Effector memory CD4-positive, alpha-beta T cell (primary cell): ENCODE results near the gene RBM47.

Source experiments
- DNase-seq, 3 donors: peaks; one replicate each; pipeline ENCODE4 v3.0.0-alpha.2; 2020
- H3K27ac ChIP-seq: 2 replicates; pipeline ENCODE4 v1.7.0; 2013; ENCODE audit warnings: mild to moderate bottlenecking, low read length, moderate library complexity; ENCODE audit not compliant: insufficient read depth, poor library complexity, severe bottlenecking
- H3K27me3 ChIP-seq: replicated peaks from 2 replicates; pipeline ENCODE4 v1.7.0; 2013; ENCODE audit warnings: mild to moderate bottlenecking, low read length; ENCODE audit not compliant: insufficient read depth, control insufficient read depth, poor library complexity, severe bottlenecking
- H3K36me3 ChIP-seq: 2 replicates; pipeline ENCODE4 v1.7.0; 2013; ENCODE audit warnings: mild to moderate bottlenecking, low read length, moderate library complexity; ENCODE audit not compliant: control insufficient read depth, insufficient read depth
- H3K4me1 ChIP-seq: 2 replicates; pipeline ENCODE4 v1.7.0; 2013; ENCODE audit warnings: low read length, mild to moderate bottlenecking; ENCODE audit not compliant: control insufficient read depth, insufficient read depth, poor library complexity, severe bottlenecking
- H3K4me3 ChIP-seq: 2 replicates; pipeline ENCODE4 v1.7.0; 2013; ENCODE audit warnings: low read length, low read depth, mild to moderate bottlenecking; ENCODE audit not compliant: insufficient read depth, poor library complexity, severe bottlenecking
- H3K9me3 ChIP-seq: 2 replicates; pipeline ENCODE4 v1.7.0; 2013; ENCODE audit warnings: mild to moderate bottlenecking, low read length, moderate library complexity; ENCODE audit not compliant: control insufficient read depth

RBM47 gene

GRCh38 chr4:40581254-40582140, 48.2 kb downstream of the RBM47 start:
- no peak overlapping the region for H3K4me3 ChIP-seq
- no peak overlapping the region for H3K27ac ChIP-seq
- H3K27me3 ChIP-seq: no peaks in the 10 kb centered on the region
- no peaks in the 10 kb centered on the region for H3K36me3 ChIP-seq
- no peaks in the 10 kb centered on the region for H3K9me3 ChIP-seq
- H3K4me1 ChIP-seq: no peaks in the 10 kb centered on the region
- DNase-seq: no peak

DNA sequence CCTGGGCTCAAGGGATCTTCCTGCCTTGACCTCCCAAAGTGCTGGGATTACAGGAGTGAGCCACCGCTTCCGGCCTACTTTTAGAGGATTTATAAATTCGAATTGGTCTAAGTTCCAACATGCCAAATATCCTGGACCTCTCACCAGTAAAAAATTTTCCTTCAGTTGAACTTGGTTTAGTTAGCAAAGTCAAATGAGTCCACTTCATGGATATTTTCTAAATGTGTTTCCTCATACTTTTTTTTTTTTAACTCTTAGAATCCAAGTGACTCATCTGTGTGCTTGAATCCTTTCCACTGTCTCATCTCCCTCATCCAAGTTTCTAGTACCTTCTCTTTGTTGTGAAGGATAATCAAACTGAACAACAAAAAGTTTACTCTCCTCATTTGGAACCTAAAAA, 49.7 kb downstream of the RBM47 start:
- Histone ChIP-seq H3K36me3 (no peaks in the 10 kb centered on the region), H3K9me3 (no peaks in the 10 kb centered on the region), H3K4me1 (no peaks in the 10 kb centered on the region), H3K27me3 (no peaks in the 10 kb centered on the region), H3K27ac (no peak overlapping the region), H3K4me3 (no peak overlapping the region)
- no peak for DNase-seq

DNA sequence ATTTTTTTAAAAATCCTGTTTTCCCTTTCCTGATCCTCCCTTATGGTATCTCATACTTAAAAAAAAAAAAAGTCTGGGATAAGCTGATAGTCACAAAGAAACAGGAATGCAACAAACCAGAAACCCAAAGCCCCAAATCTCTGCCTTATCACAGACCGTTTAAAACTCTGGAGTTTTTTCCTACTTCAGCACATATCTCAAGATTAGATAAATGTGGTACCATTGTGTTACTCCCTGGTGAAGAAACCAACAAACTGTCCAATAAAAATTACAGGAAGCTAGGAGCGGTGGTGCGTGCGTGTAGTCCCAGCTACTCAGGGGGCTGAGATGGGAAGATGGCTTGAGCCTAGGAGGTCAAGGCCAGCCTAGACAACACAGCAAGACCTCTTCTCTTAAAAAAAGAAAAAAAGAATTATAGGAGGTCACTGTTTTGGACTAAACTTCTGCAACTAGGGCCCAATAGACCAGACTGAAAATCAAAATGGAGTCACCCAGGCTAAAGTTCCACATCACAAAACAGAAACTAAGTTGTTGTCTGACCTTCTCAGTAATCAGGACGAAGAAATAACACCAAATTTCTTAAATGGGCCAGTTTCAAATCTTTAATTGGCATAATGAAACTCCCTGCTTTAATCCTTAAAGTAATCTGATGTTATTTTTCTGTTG, 51.9 kb downstream of the RBM47 start:
- no peak for DNase-seq
- H3K27me3 ChIP-seq: no peaks in the 10 kb centered on the region
- no peak overlapping the region for H3K4me3 ChIP-seq
- H3K4me1 ChIP-seq: no peaks in the 10 kb centered on the region
- no peak overlapping the region for H3K27ac ChIP-seq
- H3K36me3 ChIP-seq: no peaks in the 10 kb centered on the region
- no peaks in the 10 kb centered on the region for H3K9me3 ChIP-seq

DNA sequence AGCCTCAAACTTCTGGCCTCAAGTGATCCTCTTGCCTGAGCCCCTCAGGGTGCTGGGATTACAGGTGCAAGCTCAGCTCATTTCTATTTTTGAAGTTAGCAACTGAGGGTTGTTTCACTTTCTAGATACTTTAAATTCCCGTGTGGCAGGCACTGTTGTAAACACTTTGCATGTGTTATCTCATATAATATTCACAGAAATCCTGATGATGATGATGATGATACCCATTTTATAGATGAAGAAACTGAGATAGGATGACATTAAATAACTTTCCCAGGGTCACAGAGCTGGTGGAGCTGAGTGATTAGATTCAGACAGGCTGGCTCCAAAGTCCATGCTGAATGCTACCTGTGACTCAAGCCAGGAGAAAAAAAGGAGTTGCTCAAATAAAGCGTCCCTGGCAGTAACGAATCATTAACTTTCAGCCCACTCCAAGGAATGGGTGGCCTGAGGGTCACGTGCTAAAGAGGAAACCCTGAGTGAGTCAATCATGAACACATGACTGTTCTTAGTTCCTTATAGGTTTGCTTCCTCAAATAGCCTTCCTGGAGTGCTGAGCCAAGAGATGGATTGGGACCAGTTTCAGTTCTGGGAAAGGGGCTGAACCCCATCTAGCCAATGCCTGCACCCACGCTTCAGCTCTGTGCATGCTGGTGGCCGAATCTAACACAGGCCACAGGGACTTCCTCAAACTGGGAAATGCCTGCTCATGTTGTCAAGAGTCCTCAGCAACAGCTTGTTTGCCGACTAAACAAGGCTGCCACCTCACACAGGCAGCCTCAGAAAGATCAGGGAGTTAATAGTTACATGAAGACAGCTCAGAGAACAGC, 52.8 kb downstream of the RBM47 start:
- Histone ChIP-seq H3K36me3 (no peaks in the 10 kb centered on the region), H3K27ac (no peak overlapping the region), H3K27me3 (no peaks in the 10 kb centered on the region), H3K9me3 (no peaks in the 10 kb centered on the region), H3K4me1 (no peaks in the 10 kb centered on the region), H3K4me3 (no peak overlapping the region)
- DNase-seq: no peak

GRCh38 chr4:40575846-40576245, 53.8 kb downstream of the RBM47 start:
- Histone ChIP-seq H3K36me3 (no peaks in the 10 kb centered on the region), H3K4me3 (no peak overlapping the region), H3K9me3 (no peaks in the 10 kb centered on the region), H3K27ac (no peak overlapping the region), H3K4me1 (no peaks in the 10 kb centered on the region), H3K27me3 (no peaks in the 10 kb centered on the region)
- DNase-seq: no peak

DNA sequence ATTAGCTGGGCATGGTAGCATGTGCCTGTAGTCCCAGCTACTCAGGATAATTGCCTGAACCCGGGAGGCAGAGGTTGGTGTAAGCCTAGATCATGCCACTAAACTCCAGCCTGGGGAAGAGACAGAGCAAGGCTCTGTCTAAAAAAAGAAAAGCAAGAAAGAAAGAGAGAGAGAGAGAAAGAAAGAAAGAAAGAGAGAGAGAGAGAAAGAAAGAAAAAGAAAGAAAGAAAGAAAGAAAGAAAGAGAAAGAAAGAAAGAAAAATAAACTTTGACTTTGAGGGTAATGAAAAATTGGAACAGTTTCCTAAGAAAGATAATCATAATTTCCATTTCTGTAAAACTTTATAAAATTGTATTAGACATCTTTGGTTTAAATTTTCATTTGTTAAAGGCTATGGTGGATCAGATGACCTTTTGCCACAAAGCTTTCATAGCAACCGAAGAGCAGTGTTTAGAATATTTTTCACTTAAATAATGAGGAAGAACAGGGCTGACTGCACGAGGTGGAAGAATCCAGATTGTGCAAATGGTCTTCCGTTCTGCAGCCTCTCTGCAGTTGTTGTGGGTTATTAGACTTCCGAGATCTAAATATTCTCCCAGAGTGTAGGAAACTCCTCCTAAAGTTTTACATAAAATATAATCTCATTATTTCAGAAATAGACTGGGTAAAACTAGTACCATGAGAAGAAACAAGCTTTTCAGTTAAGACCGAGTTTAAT, 55.9 kb downstream of the RBM47 start:
- H3K36me3 ChIP-seq: no peaks in the 10 kb centered on the region
- H3K27me3 ChIP-seq: no peaks in the 10 kb centered on the region
- no peak for DNase-seq
- no peaks in the 10 kb centered on the region for H3K4me1 ChIP-seq
- no peaks in the 10 kb centered on the region for H3K9me3 ChIP-seq
- no peak overlapping the region for H3K4me3 ChIP-seq
- H3K27ac ChIP-seq: no peak overlapping the region

DNA sequence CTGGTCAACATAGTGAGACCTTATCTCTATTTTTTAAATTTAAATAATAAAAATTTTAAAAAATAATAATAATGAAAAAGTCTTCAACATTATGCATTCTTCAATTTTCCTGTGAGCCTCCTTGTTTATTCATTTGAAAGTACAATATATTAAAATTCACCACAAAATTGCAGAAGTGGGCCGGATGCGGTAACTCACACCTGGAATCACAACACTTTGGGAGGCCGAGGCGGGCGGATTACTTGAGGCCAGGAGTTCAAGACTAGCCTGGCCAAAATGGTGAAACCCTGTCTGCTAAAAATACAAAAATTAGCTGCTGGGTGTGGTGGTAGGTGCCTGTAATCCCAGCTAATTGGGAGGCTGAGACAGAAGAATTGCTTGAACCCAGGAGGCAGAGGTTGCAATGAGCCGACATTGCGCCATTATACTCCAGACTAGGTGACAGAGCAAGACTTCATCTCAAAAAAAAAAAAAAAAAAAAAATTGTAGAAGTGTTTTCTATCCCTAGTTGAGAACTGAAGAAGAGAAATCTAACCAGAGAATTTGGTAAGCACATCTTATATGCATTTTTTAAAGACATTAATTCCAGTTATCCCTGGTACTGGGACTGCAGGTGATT, 56.9 kb downstream of the RBM47 start:
- Histone ChIP-seq H3K27me3 (no peaks in the 10 kb centered on the region), H3K9me3 (no peaks in the 10 kb centered on the region), H3K36me3 (no peaks in the 10 kb centered on the region), H3K4me1 (no peaks in the 10 kb centered on the region), H3K4me3 (no peak overlapping the region), H3K27ac (no peak overlapping the region)
- DNase-seq: no peak

- H3K27ac ChIP-seq: no peak overlapping the region
These were observed 58.5 kb downstream of the RBM47 start for GRCh38 chr4:40571208-40571607.

DNA sequence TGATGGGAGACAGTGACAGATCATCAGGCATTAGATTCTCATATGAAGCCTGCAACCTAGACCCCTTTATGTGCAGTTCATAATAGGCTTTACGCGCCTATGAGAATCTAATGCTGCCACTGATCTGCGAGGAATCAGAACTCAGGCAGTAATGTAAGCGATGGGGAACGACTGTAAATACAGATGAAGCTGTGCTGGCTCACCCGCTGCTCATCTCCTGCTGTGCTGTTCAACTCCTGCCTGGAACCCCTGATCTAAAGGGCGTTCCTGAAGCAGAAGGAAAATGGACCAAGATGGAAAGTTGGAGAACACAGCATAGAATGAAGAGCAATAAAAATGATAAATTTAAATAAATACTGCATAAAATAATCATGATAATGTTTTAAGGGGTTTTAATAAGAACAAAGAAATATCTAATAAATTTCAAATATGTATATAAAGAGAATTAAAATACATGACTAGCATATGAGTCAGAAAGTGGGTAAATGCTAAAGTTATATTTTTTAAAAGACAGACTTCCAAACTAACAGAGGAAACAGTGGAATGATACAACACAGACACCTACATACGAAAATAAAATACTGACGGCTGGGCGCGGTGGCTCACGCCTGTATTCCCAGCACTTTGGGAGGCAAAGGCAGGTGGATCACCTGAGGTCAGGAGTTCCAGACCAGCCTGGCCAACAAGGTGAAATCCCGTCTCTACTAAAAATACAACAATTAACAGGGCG, 59.2 kb downstream of the RBM47 start:
- Histone ChIP-seq H3K9me3 (no peaks in the 10 kb centered on the region), H3K27me3 (no peaks in the 10 kb centered on the region), H3K27ac (no peak overlapping the region), H3K4me1 (no peaks in the 10 kb centered on the region), H3K36me3 (no peaks in the 10 kb centered on the region), H3K4me3 (no peak overlapping the region)
- no peak for DNase-seq

More at GRCh38 chr4:40571208-40571607, 58.5 kb downstream of the RBM47 start:
- no peaks in the 10 kb centered on the region for H3K4me1 ChIP-seq
- no peaks in the 10 kb centered on the region for H3K9me3 ChIP-seq
- H3K36me3 ChIP-seq: no peaks in the 10 kb centered on the region
- DNase-seq: no peak
- H3K27me3 ChIP-seq: no peaks in the 10 kb centered on the region
- no peak overlapping the region for H3K4me3 ChIP-seq
